ENCODE measurements around the gene PRSS57.
"Not testable (repeated sequence)": the region's sequence is repeated elsewhere in the genome, so short reads cannot be mapped to it uniquely, and the experiment has no call there.

The PRSS57 gene

GRCh38 chr19:688992-689391 is 6.3 kb downstream of the PRSS57 start:
- DNase-seq: no peak

GRCh38 chr19:688214-688613 is 7.0 kb downstream of the PRSS57 start:
- no peak for DNase-seq

- DNase-seq: no peak
Measured at GRCh38 chr19:687569-688166, 7.6 kb downstream of the PRSS57 start.

DNA sequence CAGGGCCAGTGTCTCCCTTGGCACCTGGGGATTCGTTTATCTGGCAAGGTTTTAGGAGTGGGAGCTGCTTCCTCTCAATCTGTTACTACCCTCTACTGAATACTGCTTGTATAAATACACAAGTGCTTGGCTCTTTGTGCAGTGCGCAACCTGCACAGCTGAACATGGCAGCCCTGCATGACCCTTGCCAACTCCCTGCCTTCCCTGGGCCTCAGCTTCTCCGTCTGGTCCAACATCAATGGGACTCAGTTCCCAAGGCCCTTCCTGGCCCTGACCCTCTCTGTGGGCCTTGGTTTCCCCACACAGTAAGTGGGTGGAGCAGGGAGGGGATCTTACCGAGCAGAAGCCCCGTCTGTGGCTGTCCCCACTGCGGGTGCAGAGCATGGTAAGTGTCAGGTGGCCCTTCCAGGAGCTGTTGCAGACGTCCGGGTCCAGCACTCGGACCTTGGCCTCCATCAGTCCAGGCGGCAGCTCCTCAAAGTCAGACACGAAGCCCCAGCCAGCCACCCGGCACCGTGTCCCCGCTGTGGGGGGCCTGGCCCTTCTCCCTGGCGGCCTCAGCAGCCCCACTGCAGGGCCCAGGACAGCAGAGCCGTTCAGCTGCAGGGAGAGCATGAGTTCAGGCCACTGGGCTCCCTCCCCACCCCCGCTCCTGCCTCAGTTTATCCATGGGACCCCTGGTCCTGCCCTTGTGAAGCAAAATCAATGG is 8.5 kb downstream of the PRSS57 start:
- DNase-seq: no peak

DNA sequence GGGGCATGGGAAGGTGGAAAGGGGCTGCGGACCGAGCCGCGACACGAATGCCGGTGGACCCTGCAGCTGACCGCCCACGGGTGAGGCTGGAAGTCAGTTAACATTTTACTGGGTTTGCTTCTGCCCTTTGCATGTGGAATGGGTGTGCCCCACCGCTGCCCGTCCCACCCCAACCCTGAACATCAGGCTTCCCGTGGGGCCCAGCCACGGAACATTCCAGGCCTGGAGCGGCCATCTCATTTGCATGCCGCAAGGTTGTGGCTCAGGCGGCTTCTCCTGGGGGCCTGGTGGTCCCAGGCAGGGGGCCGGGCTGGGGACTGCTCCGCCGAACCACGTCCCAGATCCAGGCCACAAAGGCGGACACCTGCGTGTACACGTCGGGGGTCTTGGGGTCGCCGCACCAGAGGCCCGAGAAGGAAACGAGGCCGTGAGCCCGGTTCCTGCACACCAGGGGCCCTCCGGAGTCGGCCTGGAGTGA is 9.8 kb downstream of the PRSS57 start:
- DNase-seq: no peak

- DNase-seq: no peak
Measured at GRCh38 chr19:682678-683320, 12.5 kb downstream of the PRSS57 start.

GRCh38 chr19:681029-682019 is 13.9 kb downstream of the PRSS57 start:
- DNase-seq: peak; percentile 73

DNA sequence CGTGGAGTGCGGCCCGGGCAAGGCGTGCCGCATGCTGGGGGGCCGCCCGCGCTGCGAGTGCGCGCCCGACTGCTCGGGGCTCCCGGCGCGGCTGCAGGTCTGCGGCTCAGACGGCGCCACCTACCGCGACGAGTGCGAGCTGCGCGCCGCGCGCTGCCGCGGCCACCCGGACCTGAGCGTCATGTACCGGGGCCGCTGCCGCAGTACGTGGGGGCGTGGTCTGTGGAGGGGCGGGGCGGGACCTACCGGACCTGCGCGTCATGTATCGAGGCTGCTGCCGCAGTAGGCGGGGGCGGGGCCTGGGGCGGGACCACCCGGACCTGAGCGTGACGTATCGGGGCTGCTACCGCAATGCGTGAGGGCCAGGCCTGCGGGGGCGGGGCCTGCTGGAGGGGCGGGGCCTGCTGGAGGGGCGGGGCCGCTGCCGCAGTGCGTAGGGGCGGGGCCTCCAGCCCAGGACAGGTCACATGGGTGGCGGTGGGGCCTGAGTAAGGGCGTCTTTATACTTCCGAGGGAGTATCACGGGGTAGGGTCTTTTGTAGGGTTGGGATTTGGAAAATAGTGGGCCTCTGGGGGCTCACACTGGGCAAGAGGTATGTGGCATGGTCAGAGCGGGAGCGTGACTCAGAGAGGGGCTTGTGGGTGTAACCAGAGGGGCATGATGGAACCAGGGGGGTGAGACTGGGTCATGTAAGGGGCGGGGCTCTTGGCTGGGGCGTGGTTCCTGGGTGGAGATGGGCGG is 14.8 kb downstream of the PRSS57 start:
- DNase-seq: peak; percentile 99

DNA sequence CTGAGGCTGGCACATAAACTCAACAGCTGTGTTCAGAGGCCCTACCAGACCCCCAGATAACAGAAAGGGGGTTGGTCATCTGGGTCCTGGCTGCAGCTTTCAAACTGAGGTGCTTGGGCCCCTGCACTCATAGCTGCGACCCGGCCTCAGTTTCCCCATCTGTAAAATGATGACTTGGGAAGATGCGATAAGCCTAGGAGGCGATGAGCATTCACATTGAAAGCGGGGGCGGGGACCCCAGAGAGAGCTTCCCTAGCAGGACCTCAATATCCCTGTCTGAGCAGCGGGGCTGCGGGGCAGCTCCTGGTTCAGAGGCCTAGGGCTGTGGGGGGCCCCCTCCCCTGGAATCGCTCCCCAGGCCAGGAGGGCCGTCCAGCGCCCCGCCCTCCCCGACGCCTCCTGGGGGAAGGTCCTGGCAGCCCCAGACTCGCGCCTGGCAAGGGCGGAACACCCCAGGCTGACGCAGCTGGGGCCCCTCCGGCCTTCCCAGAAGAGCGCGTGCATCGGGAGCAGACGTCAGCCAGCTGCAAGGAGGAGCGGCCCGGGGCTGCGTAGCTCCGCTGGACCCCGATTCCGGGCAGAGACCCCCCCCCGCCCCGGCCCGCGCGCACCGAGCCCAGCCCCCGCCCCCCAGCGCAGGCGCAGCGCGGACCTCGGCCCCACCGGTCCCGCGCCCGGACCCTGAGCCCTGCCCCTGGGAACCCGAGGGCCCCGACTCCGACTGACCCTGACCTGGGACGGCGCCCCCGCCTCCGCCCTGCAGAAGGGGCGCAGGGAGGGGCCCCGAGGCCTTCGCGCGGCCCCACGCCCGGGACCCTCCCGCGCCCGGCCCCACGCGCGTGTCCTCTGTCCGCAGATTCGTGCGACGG is 15.6 kb downstream of the PRSS57 start:
- DNase-seq: peak; percentile 72

DNA sequence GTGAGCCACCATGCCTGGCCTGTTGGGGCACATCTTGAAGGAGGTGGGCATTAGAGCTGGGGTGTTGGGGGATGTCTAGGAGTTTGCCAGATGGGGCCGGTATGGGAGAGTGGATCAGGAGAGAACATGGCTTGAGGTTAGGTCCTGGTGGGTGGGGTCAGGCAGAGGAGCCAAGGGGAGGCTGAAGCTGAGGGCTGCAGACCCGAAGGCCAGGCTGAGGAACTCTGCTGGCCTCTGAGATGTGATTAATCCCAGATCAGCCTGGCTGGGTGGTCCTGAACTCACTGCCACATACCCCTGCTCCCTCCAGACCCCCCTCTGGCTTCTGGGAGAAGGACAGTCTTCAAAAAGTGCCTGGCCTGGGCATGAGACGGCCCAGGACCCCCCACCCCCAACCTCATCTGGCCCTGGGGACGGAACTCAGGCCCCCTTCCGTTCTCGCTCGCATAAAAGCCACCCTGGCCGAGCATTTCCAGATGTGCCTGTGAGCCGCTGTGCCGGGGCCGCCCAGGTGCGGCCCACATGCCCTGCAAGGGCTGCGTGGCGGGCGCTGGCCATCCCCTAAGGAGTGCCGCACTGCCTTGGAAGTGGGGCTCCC is 16.4 kb downstream of the PRSS57 start:
- DNase-seq: no peak

DNA sequence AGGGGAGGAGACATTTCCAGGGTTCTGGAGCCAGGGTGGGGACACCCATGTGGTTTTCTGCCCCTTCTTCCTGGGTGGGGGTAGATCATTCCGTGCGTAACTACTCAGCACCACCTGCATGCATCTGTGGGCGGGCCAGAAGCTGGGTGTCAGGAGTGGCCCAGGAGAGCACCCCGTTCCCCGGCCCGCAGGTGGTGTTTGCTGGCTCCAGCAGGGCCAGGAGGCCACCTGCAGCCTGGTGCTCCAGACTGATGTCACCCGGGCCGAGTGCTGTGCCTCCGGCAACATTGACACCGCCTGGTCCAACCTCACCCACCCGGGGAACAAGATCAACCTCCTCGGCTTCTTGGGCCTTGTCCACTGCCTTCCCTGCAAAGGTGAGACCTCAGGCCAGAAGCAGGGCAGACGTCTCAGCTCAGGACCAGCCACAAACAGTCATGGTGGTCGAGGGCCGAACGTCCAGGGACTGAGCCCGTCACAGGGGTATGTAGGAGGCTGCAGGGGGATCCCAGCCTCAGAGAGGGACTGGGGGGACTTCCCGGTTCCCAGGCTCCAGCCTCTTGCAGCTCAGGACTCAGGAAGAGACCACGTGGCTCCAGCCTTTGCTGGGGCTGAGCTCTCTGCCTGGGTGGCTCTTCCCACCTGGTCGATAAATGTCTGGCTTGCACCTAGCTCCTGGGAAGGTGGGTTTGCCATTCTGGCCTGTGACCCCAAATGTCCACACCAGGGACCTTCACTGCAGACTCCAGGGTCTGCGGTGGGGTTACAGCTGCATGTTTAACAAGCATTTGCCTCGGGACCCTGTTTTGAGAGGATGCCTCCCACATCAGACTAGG is 17.4 kb downstream of the PRSS57 start:
- no peak for DNase-seq

DNA sequence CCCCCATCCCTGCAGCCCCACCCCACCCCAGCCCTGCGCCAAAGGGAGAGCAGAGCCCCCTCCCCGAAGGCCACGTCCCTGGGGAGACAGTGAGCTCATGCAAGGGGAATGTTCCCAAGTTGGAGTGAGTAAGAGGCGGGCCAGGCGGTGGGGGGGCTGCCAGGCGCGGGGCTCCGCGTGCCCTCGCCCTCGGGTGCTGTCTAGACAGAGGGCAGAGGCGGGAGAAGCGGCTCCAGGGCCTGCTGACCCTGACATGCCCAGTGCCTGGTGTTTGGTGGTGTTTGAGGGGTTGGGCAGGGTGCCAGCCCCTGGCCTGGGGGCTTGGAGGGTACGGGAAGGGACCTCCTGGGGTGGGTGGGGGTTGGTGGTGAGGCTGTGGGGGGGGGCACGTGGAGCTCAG is 18.1 kb downstream of the PRSS57 start:
- DNase-seq: no peak

- no peak for DNase-seq
Measured at GRCh38 chr19:676339-677105, 18.7 kb downstream of the PRSS57 start, which contains the start of gene FSTL3. TSS of gene FSTL3 (plus strand) at chr19:676392. CDS start at chr19:676424, 32 bp downstream.

GRCh38 chr19:676007-676338 is 19.3 kb downstream of the PRSS57 start:
- no peak for DNase-seq

- DNase-seq: no peak
Measured at GRCh38 chr19:674282-675151, 20.7 kb downstream of the PRSS57 start.

GRCh38 chr19:670609-671075 is 24.6 kb downstream of the PRSS57 start:
- no peak for DNase-seq

DNA sequence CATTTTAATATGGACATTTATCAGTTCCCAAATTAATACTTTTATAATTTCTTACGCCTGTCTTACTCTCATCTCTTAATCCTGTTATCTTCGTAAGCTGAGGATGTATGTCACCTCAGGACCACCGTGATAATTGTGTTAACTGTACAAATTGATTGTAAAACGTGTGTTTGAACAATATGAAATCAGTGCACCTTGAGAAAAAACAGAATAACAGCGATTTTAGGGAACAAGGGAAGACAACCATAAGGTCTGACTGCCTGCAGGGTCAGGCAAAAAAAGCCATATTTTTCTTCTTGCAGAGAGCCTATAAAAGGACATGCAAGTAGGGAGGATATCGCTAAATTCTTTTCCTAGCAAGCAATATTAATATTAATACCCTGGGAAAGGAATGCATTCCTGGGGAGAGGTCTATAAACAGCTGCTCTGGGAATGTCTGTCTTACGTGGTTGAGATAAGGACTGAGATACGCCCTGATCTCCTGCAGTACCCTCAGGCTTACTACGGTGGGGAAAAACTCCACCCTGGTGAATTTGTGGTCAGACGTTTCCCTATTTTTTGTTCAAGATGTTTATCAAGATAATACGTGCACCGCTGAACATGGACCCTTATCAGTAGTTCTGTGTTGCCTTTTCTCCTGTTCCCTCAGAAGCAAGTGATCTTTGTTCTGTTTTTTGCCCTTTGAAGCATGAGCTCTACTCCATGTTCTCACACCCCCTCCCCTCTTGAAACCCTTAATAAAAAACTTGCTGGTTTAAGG is 26.4 kb downstream of the PRSS57 start:
- not testable (repeated sequence) for DNase-seq

All from activated effector memory CD4-positive, alpha-beta T cell treated with anti-CD3 and anti-CD28 coated beads, Interleukin-2, amount 50 U/mL, for 16 hours (primary cell).